Astrocyte of the cerebellum (primary cell): ENCODE results near the gene GRM6.

Experiments used
- DNase-seq: peaks from one replicate; pipeline ENCODE4 v3.0.0-alpha.2; 2011; ENCODE audit warnings: low read depth
- H3K4me3 ChIP-seq: 2 replicates; pipeline ENCODE4 v1.5.1; 2011; ENCODE audit warnings: mild to moderate bottlenecking, low read depth, low read length, moderate library complexity
- in situ Hi-C: cut with HindIII; loops from 2 replicates; pipeline ENCODE4 v1.10.0; 2017; ENCODE audit warnings: low sequenced_read_pairs
- TF ChIP-seq, protein P1 (sequence below): IDR thresholded peaks from 2 replicates; pipeline ENCODE4 v1.5.1; 2012; ENCODE audit warnings: low read length, low read depth, moderate library complexity, mild to moderate bottlenecking; ENCODE audit errors: missing control alignments

Gene GRM6

DNA sequence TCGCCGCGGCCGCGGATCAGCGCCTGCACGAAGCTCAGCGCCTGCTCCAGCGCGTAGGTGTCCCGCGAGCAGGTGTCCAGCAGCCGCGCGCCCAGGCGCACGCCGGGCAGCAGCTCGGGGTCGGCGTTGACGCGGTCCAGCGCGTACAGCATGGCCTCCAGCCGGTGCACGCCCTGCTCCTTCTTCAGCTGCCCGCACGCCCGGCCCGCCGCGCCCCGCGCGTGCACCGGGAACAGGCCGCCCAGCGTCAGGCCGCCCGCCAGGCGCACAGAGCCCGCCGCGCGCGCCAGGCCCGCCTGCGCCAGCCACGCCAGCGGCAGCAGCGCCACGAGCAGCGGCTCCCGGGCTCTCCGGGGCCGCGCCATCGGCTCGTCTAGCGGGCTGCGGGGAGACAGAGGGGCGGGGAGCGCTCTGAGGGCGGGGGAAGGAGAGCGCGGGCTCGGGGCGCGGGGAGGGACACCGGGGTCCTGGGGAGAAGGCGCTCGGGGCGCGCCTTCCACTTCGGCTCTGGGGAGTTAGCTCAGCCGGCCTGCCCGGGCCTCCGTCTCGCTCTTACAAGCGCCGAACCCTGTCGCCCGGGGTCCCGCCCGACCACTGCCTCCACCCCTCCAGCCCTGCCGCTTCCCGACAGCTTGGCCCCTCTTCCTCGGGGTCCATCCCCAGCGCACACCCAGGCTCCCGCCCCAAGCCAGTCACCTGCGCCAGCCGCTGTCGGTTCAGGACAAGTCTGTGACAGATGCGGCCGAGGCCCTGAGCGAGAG lies at the start of gene GRM6:
Gene GRM6 (minus strand): TSS at position 741 of the 761 bp plus-strand sequence. CDS start 376 bp downstream, at position 365.
- in situ Hi-C loops = loop anchor here (5.0 kb wide), 1 partner anchor 37 kb away; no protein-coding TSS in a partner anchor
- no peak for DNase-seq
- no peak within 1 kb of the TSS for H3K4me3 ChIP-seq
- TF ChIP-seq, protein P1, sequence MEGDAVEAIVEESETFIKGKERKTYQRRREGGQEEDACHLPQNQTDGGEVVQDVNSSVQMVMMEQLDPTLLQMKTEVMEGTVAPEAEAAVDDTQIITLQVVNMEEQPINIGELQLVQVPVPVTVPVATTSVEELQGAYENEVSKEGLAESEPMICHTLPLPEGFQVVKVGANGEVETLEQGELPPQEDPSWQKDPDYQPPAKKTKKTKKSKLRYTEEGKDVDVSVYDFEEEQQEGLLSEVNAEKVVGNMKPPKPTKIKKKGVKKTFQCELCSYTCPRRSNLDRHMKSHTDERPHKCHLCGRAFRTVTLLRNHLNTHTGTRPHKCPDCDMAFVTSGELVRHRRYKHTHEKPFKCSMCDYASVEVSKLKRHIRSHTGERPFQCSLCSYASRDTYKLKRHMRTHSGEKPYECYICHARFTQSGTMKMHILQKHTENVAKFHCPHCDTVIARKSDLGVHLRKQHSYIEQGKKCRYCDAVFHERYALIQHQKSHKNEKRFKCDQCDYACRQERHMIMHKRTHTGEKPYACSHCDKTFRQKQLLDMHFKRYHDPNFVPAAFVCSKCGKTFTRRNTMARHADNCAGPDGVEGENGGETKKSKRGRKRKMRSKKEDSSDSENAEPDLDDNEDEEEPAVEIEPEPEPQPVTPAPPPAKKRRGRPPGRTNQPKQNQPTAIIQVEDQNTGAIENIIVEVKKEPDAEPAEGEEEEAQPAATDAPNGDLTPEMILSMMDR = no peak

DNA sequence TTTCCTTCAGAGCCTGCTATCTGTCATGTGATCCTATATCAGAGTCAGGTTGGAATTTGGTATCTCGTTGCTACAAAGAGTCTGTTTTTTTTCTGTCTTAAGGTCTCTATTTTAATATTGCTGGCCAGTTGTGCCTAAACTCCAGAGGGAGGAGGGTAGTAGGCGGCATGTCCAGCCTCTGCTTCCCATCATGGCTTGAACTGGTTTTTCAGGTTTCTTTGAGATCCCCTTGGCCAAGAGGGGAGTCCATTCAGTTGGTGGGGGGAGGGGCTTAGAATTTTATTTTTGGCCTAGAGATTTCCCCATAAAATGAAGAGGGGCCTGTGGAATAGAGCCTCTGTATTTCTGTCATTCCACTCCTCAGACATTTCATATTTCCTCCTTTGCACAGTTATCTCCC lies 49.6 kb upstream of the GRM6 start:
- DNase-seq = no peak
- in situ Hi-C loops = no loop called here
- TF ChIP-seq, protein P1 = no peak
- H3K4me3 ChIP-seq = no peak overlapping the region

DNA sequence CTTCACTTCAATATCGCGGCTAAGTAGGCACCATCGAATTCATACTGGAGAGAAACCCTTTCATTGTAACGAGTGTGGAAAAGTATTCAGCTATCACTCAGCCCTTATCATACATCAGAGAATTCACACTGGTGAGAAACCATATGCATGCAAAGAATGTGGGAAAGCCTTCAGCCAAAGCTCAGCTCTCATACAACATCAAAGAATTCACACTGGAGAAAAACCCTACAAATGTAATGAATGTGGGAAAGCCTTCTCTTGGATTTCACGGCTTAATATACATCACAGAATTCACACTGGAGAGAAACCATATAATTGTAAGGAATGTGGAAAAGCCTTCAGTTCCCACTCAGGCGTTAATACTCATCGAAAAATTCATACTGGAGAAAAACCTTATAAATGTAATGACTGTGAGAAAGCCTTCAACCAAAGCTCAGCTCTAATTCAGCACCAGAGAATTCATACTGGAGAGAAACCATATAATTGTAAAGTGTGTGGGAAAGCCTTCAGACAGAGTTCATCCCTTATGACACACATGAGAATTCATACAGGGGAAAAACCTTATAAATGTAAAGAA lies 38.0 kb upstream of the GRM6 start:
- TF ChIP-seq, protein P1 = no peak
- in situ Hi-C loops = no loop called here
- no peak for DNase-seq
- H3K4me3 ChIP-seq = no peak overlapping the region

DNA sequence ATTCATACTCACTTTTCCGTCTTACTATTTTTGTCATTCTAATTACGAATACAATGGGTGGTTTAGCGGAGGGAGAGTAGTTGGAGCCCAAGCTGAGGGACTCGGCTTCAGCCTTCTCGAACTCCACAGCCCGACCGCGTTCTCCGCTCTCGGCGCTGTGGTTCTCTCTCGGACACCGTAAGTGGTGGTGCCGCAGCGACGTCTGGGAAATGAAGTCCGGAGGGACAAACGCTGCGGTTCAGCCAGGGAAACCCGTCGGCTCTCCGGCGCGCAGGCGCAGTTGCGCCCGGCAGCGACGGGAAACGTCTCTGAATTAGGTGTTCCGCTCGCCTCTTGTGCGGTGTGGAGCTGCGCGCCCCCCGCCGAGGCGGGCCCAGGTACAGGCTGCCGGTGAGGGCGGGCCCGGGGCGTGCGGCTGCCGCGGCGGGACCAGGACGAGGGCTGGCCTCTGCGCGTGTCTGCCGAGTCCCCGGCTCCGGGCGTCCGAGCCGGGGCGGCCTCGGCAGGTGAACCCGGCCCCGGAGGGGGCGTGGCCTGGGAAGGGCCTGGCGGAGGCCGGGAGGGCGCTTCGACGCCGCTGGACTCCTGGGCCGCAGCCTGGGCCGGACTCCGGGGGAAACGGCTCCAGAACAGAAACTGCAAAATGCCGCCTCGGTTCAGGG lies 28.5 kb upstream of the GRM6 start, which contains the start of gene ZNF879:
Gene ZNF879 (plus strand): TSS at position 277 of the 662 bp plus-strand sequence. CDS start 1,201 bp downstream, outside the sequence.
- H3K4me3 ChIP-seq = peak within 1 kb of the TSS; percentile 54
- DNase-seq = peak; percentile 89
- in situ Hi-C loops = no loop called here
- TF ChIP-seq, protein P1 = no peak

DNA sequence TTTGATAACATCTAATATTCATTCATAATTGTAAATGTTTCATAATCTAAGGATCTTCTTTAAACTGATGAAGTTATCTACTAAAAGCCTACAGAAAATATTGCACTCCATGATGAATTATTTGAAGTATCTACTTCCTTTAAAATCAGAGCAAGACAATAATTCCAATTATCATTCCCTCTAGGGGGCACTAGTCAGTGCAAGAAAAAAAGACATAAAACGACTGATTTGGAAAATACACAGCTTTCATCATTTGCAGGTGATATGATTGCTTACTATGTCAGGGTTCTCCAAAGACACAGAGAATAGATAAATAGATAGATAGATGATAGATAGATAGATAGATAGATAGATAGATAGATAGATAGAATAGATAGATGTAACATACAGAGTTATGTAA lies 13.5 kb upstream of the GRM6 start:
- no peak overlapping the region for H3K4me3 ChIP-seq
- TF ChIP-seq, protein P1 = no peak
- DNase-seq = no peak
- in situ Hi-C loops = no loop called here

DNA sequence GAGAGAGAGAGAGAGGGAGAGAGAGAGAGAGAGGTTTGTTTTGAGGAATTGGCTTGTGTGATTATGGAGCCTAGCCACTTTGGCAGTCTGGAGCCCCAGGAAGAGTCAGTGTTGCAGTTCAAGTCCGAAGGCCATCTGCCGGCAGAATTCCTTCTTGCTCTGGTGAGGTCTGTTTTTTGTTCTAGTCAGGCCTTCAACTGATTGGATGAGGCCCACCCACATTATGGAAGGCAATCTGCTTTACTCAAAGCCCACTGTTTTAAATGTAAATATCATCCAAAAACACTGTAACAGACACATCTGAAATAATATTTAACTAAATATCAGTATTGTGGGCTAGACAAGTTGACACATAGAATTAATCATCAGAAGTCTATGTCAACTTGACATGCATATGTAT lies 11.4 kb upstream of the GRM6 start:
- in situ Hi-C loops = no loop called here
- TF ChIP-seq, protein P1 = no peak
- no peak for DNase-seq
- H3K4me3 ChIP-seq = no peak overlapping the region
